Measurements from ENCODE around the gene CLN3. TPM values are rescaled to one million over a fixed set of nuclear protein-coding genes. Genes with fewer than 3 reads are reported as not detected.

The CLN3 gene
- total RNA-seq, 1 experiment from 2014 or later: 33.5 TPM

DNA sequence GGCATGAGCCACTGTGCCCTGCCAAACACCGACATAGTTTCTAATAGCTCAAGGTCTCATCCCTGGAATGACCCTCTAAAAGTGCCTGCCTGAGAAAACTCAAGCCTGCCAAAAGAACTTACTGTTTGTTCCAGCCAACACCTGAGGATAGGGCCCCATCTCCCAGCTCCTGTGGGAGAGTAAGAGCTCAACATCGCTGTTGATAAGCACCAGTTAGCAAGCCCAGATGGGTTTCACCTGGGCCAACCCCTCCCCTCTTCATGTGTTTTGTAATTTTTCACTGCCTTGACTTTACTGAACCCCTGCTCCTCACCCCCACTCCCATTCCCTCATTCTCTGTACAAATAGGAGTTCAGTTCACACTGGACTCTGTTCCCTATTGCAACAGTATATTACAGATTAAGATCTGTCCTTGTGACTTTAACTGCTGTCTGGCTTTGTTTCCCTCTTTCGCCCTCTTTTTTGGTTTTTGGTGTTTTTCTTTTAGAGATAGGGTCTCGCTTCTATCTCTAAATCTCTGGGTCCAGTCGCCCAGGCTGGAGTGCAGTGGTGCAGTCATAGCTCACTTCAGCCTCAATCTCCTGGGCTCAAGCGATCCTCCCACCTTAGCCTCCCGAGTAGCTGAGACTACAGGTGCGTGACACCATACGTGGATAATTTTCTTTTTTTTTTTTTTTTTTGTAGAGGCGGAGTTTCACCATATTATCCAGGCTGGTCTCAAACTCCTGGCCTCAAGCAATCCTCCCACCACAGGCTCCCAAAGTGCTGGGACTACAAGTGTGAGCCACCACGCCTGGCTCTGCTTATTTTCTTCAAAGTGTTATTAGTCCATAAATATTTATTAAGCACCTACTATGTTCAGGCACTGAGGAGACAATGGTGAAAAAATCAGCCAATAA is 34.6 kb upstream of the CLN3 start:
- CTCF ChIA-PET: no interaction called here
- Mint-ChIP-seq H3K4me3 (ENCODE audit: low read depth, unreplicated experiment) (no peak overlapping the region), H3K9me3 (ENCODE audit: low read depth, unreplicated experiment) (no peaks in the 10 kb centered on the region), H3K27me3 (ENCODE audit: unreplicated experiment) (no peaks in the 10 kb centered on the region), H3K36me3 (ENCODE audit: insufficient read depth, unreplicated experiment) (no peaks in the 10 kb centered on the region), H3K27ac (ENCODE audit: unreplicated experiment) (no peak overlapping the region), H3K4me1 (ENCODE audit: low read depth, unreplicated experiment) (no peaks in the 10 kb centered on the region)
- intact Hi-C loops (cut with micrococcal nuclease; ENCODE audit: unreplicated experiment): no loop called here
- TF ChIP-seq CTCF (IDR thresholded peaks at IDR 0.05; ENCODE audit: unreplicated experiment): no peak
- no peak for DNase-seq
- no TSS peak for BruUV-seq (replicated peaks)

DNA sequence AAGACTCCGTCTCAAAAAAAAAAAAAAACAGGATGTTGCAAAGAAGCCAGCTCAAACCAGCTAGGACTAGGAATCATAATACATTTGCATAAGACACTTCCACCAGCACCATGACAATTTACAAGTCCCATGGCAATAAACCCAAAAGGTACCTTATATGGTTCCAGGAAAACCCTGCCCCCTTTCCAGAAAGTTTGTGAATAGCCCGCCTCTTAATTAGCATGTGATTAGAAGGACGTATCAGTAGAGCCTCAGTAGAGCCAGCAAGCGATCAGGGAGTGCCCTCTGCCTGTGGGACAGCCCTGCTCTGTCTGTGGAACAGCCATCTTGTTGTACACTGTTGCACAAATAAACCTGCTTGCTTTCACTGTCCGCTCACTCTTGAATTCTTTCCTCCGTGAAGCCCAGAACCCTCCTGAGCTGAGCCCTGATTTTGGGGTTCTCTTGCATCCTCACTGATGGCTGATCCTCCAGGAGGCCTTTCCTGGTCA is 32.9 kb upstream of the CLN3 start:
- CTCF ChIA-PET: interaction anchor here (0.6 kb wide), 1 partner anchor 24 kb away, joined by 3 read pairs; no protein-coding TSS in a partner anchor
- no peak overlapping the region for H3K4me3 Mint-ChIP-seq (ENCODE audit: low read depth, unreplicated experiment)
- H3K9me3 Mint-ChIP-seq (ENCODE audit: low read depth, unreplicated experiment): no peaks in the 10 kb centered on the region
- no peaks in the 10 kb centered on the region for H3K4me1 Mint-ChIP-seq (ENCODE audit: low read depth, unreplicated experiment)
- intact Hi-C loops (cut with micrococcal nuclease; ENCODE audit: unreplicated experiment): no loop called here
- BruUV-seq (replicated peaks): no TSS peak
- TF ChIP-seq CTCF (IDR thresholded peaks at IDR 0.05; ENCODE audit: unreplicated experiment): no peak
- no peaks in the 10 kb centered on the region for H3K27me3 Mint-ChIP-seq (ENCODE audit: unreplicated experiment)
- no peaks in the 10 kb centered on the region for H3K36me3 Mint-ChIP-seq (ENCODE audit: insufficient read depth, unreplicated experiment)
- H3K27ac Mint-ChIP-seq (ENCODE audit: unreplicated experiment): no peak overlapping the region
- DNase-seq: no peak

- H3K4me1 Mint-ChIP-seq (ENCODE audit: low read depth, unreplicated experiment): no peaks in the 10 kb centered on the region
- no peaks in the 10 kb centered on the region for H3K36me3 Mint-ChIP-seq (ENCODE audit: insufficient read depth, unreplicated experiment)
- H3K4me3 Mint-ChIP-seq (ENCODE audit: low read depth, unreplicated experiment): no peak overlapping the region
- CTCF ChIA-PET: no interaction called here
- intact Hi-C loops (cut with micrococcal nuclease; ENCODE audit: unreplicated experiment): no loop called here
- no peak for DNase-seq
- no peaks in the 10 kb centered on the region for H3K27me3 Mint-ChIP-seq (ENCODE audit: unreplicated experiment)
- no peak for TF ChIP-seq CTCF (IDR thresholded peaks at IDR 0.05; ENCODE audit: unreplicated experiment)
- BruUV-seq (replicated peaks): no TSS peak
- no peaks in the 10 kb centered on the region for H3K9me3 Mint-ChIP-seq (ENCODE audit: low read depth, unreplicated experiment)
- H3K27ac Mint-ChIP-seq (ENCODE audit: unreplicated experiment): no peak overlapping the region
These were observed 30.9 kb upstream of the CLN3 start for GRCh38 chr16:28522792-28523191.

- TF ChIP-seq CTCF (IDR thresholded peaks at IDR 0.05; ENCODE audit: unreplicated experiment): no peak
- H3K4me3 Mint-ChIP-seq (ENCODE audit: low read depth, unreplicated experiment): no peak overlapping the region
- no peaks in the 10 kb centered on the region for H3K27me3 Mint-ChIP-seq (ENCODE audit: unreplicated experiment)
- no peaks in the 10 kb centered on the region for H3K4me1 Mint-ChIP-seq (ENCODE audit: low read depth, unreplicated experiment)
- CTCF ChIA-PET: interaction anchor here (1.2 kb wide), 1 partner anchor 20 kb away, joined by 3 read pairs; no protein-coding TSS in a partner anchor
- H3K36me3 Mint-ChIP-seq (ENCODE audit: insufficient read depth, unreplicated experiment): no peaks in the 10 kb centered on the region
- no TSS peak for BruUV-seq (replicated peaks)
- no peaks in the 10 kb centered on the region for H3K9me3 Mint-ChIP-seq (ENCODE audit: low read depth, unreplicated experiment)
- intact Hi-C loops (cut with micrococcal nuclease; ENCODE audit: unreplicated experiment): no loop called here
- no peak overlapping the region for H3K27ac Mint-ChIP-seq (ENCODE audit: unreplicated experiment)
- no peak for DNase-seq
These were observed 29.6 kb upstream of the CLN3 start for GRCh38 chr16:28521436-28521835.

All from Calu3 (cell line).